Activated naive CD4-positive, alpha-beta T cell treated with anti-CD3 and anti-CD28 coated beads, Interleukin-2, amount 50 U/mL, for 72 hours (primary cell): Measurements from ENCODE around the gene ASIC1. TPM values are rescaled to one million over a fixed set of nuclear protein-coding genes. Genes with fewer than 3 reads are reported as not detected.

ENCODE experiments used
- ATAC-seq, 2 donors: fragments of 150-1000 bp; cut with Tn5 transposase; 2 replicates each; pipeline ENCODE4 v1.10.0; 2021; ENCODE audit warnings: mild to moderate bottlenecking in 2 of 2, moderate library complexity in 2 of 2
- DNase-seq, 2 donors: peaks; one replicate each; pipeline ENCODE4 v3.0.0; 2021 to 2022; ENCODE audit warnings: low spot score in 2 of 2
- H3K27ac Mint-ChIP-seq, 2 donors: one replicate each; pipeline ENCODE4 v1.8.0; 2022; ENCODE audit warnings: mild to moderate bottlenecking in 2 of 2, mixed read lengths in 2 of 2
- H3K36me3 Mint-ChIP-seq, 2 donors: one replicate each; pipeline ENCODE4 v1.8.0; 2022; ENCODE audit warnings: mixed read lengths in 2 of 2
- H3K9me3 Mint-ChIP-seq, 2 donors: one replicate each; pipeline ENCODE4 v1.8.0; 2022; ENCODE audit warnings: mixed read lengths in 2 of 2
- total RNA-seq, 2 donors: library from RNA; stranded (reverse); gene quantifications; one replicate each; pipeline ENCODE4 v1.2.3, GENCODE V29; 2022

Gene ASIC1
- total RNA-seq, 2 donors from 2014 or later: 2.8 to 11.7 TPM

GRCh38 chr12:50129290-50129689 lies 71.9 kb downstream of the ASIC1 start:
- ATAC-seq (no peak), DNase-seq (no peak)
- Mint-ChIP-seq H3K9me3 (no peaks in the 10 kb centered on the region), H3K36me3 (peaks cover 6 to 9% of the 10 kb centered on the region in 2 donors), H3K27ac (peak overlapping the region in 1 of 2 donors; percentile 73)

- peak overlapping the region; percentile 34 to 84 for H3K27ac Mint-ChIP-seq
- H3K36me3 Mint-ChIP-seq: peaks cover 6 to 9% of the 10 kb centered on the region in 2 donors
- H3K9me3 Mint-ChIP-seq: no peaks in the 10 kb centered on the region
- DNase-seq: no peak
- peak; percentile 68 to 76 for ATAC-seq
Measured at GRCh38 chr12:50132505-50133135, 75.2 kb downstream of the ASIC1 start.

Other genes starting within 250 kb of the ASIC1 start
- 1 to 10 TPM; 5.5 to 7.5 TPM for gene NCKAP5L, start 229.2 kb upstream of the ASIC1 start, total RNA-seq
- 1 to 10 TPM; 2.5 to 5.4 TPM for gene BCDIN3D, start 214.5 kb upstream of the ASIC1 start, total RNA-seq
- gene FAIM2, start 153.7 kb upstream of the ASIC1 start, total RNA-seq: under 1 TPM; 0.52 to 0.78 TPM
- not detected for gene AQP2, start 106.9 kb upstream of the ASIC1 start, total RNA-seq
- not detected for gene AQP5, start 95.7 kb upstream of the ASIC1 start, total RNA-seq
- not detected for gene AQP6, start 84.6 kb upstream of the ASIC1 start, total RNA-seq
- gene RACGAP1, start 32.1 kb upstream of the ASIC1 start, total RNA-seq: 100 to 1,000 TPM; 109 to 195 TPM
- gene SMARCD1, start 27.7 kb downstream of the ASIC1 start, total RNA-seq: 10 to 100 TPM; 33.8 to 51.2 TPM
- gene GPD1, start 46.4 kb downstream of the ASIC1 start, total RNA-seq: under 1 TPM; 0.35 to 0.46 TPM
- gene COX14, start 54.6 kb downstream of the ASIC1 start, total RNA-seq: 10 to 100 TPM; 46.0 to 48.5 TPM
- 10 to 100 TPM; 50.1 to 71.1 TPM for gene CERS5, start 109.8 kb downstream of the ASIC1 start, total RNA-seq
- 10 to 100 TPM; 36.2 to 45.6 TPM for gene LIMA1, start 225.9 kb downstream of the ASIC1 start, total RNA-seq